K562 (cell line): ENCODE data around the gene GLOD4.

ENCODE experiments used
- CTCF ChIP-seq, 3 experiments: IDR thresholded peaks in 2 of 3; conservative IDR thresholded peaks in 1 of 3; 2 replicates each; pipeline ENCODE4 v1.5.1; 2011 to 2012; ENCODE audit warnings: low read length in 3 of 3, mild to moderate bottlenecking in 3 of 3, control low read depth in 2 of 3, improper control_type of control experiment in 1 of 3, inconsistent platforms in 1 of 3, low read depth in 1 of 3, mixed read lengths in 1 of 3, moderate library complexity in 1 of 3; ENCODE audit not compliant: insufficient read depth in 2 of 3
- MXI1 ChIP-seq: IDR thresholded peaks from 2 replicates; pipeline ENCODE4 v1.6.1; 2011; ENCODE audit warnings: low read depth, mild to moderate bottlenecking, improper control_type of control experiment, low read length
- TFE3 ChIP-seq: fragments of 450-650 bp; formaldehyde crosslinking; IDR thresholded peaks from 2 replicates; pipeline ENCODE4 v1.4.0; 2020; ENCODE audit warnings: mild to moderate bottlenecking, mixed read lengths
- UBTF ChIP-seq, 2 experiments: IDR thresholded peaks; 2 replicates each; pipeline ENCODE4 v1.6.1; 2012; ENCODE audit warnings: improper control_type of control experiment in 2 of 2, low read depth in 2 of 2, low read length in 2 of 2, borderline replicate concordance in 1 of 2
- ZBTB1 ChIP-seq: sonication (generic); formaldehyde crosslinking; IDR thresholded peaks from 2 replicates; pipeline ENCODE4 v1.8.1; 2023; ENCODE audit warnings: missing genetic modification reagents, low read depth, mild to moderate bottlenecking, borderline replicate concordance
- ZNF143 ChIP-seq: sonication (generic); formaldehyde crosslinking; IDR thresholded peaks from 2 replicates; pipeline ENCODE4 v1.9.0; 2022; ENCODE audit warnings: mild to moderate bottlenecking, missing genetic modification reagents

DNA sequence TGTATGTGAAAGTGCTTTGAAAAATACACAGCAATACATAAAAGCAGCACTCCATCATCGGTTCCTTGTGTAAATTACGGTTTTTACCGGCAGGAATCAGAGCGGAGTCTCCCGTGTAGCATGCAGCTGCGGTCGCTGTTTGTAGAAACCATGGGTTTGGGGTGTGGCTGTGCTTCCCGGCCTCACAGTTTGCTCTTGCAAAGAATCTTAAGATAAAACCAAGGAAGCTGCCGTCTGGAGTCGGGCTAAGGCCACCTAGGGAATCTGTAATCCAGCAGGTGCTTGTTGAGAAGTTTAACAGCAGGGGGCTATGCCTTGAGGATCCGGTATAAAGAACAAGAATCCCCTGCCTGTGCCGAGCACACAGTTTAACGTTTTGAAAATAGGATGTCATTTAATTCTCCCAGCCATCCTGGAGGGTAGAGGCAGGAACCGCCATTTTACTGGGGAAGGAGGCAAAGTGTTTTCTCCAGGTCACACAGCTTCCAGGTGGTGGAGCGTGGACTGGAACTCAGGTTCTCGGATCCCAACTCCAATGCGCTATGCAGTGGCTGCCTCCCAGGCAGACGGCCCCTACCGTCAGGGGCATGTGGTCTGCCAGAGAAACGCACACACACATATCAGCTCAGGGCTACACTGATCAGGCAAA, 55.7 kb downstream of the GLOD4 start:
- TF ChIP-seq MXI1 (no peak), TFE3 (CRISPR knock-in tag) (no peak), CTCF (IDR thresholded peaks at IDR 0.05 in 2 of 3, conservative IDR thresholded peaks at IDR 0.05 in 1 of 3; ENCODE audit: insufficient read depth in 2 of 3, low read depth in 1 of 3, low read length in 3 of 3) (no peak), ZBTB1 (no peak), UBTF (IDR thresholded peaks at IDR 0.05; ENCODE audit: borderline replicate concordance in 1 of 2, low read depth in 2 of 2, low read length in 2 of 2) (no peak), ZNF143 (CRISPR knock-in tag) (no peak)
